GM19328 (cell line): ENCODE data around the gene MPND.

Experiments used
- ATAC-seq: cut with Tn5 transposase; IDR thresholded peaks from one replicate; pipeline ENCODE4 v1.9.1; 2021; ENCODE audit warnings: mild to moderate bottlenecking, moderate library complexity; ENCODE audit not compliant: unreplicated experiment

Gene MPND

GRCh38 chr19:4376991-4377781 is 33.8 kb downstream of the MPND start:
- ATAC-seq: no peak

GRCh38 chr19:4378886-4379285 is 35.5 kb downstream of the MPND start:
- ATAC-seq: no peak

- ATAC-seq: no peak
Observed at GRCh38 chr19:4379383-4380253, 36.3 kb downstream of the MPND start.

GRCh38 chr19:4380254-4380727 is 36.9 kb downstream of the MPND start:
- ATAC-seq: no peak

GRCh38 chr19:4385291-4386040 is 42.1 kb downstream of the MPND start:
- ATAC-seq: no peak

GRCh38 chr19:4386041-4386782 is 42.9 kb downstream of the MPND start:
- no peak for ATAC-seq

GRCh38 chr19:4388337-4389063 is 45.1 kb downstream of the MPND start:
- no peak for ATAC-seq

- ATAC-seq: no peak
Observed at GRCh38 chr19:4389064-4389375, 45.7 kb downstream of the MPND start.

- no peak for ATAC-seq
Observed at GRCh38 chr19:4389511-4390016, 46.2 kb downstream of the MPND start.

GRCh38 chr19:4390017-4390566 is 46.7 kb downstream of the MPND start:
- no peak for ATAC-seq

- no peak for ATAC-seq
Observed at GRCh38 chr19:4390567-4391305, 47.4 kb downstream of the MPND start.

- ATAC-seq: no peak
Observed at GRCh38 chr19:4391306-4391693, 47.9 kb downstream of the MPND start.

- no peak for ATAC-seq
Observed at GRCh38 chr19:4391701-4392483, 48.5 kb downstream of the MPND start.

GRCh38 chr19:4393947-4394590 is 50.7 kb downstream of the MPND start:
- ATAC-seq: no peak

- ATAC-seq: no peak
Observed at GRCh38 chr19:4396949-4397783, 53.8 kb downstream of the MPND start.

- ATAC-seq: no peak
Observed at GRCh38 chr19:4399812-4400134, 56.4 kb downstream of the MPND start.
